LNCaP clone FGC (cell line): Measurements from ENCODE around the gene PALLD.
"Not testable (repeated sequence)": the region's sequence is repeated elsewhere in the genome, so short reads cannot be mapped to it uniquely, and the experiment has no call there.

ENCODE experiments used
- DNase-seq: peaks from one replicate; pipeline ENCODE4 v3.0.0-alpha.2; 2011; ENCODE audit warnings: low read depth
- H3K4me3 ChIP-seq: 2 replicates; pipeline ENCODE4 v1.5.1; 2011; ENCODE audit warnings: mild to moderate bottlenecking, low read depth, low read length, control low read depth
- TF ChIP-seq, protein P1 (sequence below): IDR thresholded peaks from 2 replicates; pipeline ENCODE4 v1.5.1; 2012; ENCODE audit warnings: mild to moderate bottlenecking; ENCODE audit not compliant: control insufficient read depth, insufficient read depth; ENCODE audit errors: extremely low read depth

PALLD gene

DNA sequence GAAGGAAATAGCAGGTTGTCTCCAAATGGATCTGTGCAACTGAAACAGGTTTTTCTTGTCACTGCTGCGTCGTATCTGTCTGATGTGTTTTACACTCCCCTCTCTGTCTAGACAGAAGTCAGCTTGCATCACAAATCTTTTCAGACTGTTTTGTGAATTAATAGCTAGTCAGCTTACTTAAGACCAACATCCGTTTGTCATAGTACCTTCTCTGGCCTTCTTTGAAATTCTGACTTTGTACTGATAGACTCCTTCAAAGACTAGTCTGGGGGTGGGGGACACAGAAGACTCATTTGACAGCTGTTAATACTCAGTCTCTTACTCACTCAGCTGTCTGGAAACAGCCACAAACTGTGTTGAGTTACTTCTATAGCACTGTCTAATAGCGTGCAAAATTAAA lies 197.8 kb downstream of the PALLD start:
- TF ChIP-seq, protein P1, sequence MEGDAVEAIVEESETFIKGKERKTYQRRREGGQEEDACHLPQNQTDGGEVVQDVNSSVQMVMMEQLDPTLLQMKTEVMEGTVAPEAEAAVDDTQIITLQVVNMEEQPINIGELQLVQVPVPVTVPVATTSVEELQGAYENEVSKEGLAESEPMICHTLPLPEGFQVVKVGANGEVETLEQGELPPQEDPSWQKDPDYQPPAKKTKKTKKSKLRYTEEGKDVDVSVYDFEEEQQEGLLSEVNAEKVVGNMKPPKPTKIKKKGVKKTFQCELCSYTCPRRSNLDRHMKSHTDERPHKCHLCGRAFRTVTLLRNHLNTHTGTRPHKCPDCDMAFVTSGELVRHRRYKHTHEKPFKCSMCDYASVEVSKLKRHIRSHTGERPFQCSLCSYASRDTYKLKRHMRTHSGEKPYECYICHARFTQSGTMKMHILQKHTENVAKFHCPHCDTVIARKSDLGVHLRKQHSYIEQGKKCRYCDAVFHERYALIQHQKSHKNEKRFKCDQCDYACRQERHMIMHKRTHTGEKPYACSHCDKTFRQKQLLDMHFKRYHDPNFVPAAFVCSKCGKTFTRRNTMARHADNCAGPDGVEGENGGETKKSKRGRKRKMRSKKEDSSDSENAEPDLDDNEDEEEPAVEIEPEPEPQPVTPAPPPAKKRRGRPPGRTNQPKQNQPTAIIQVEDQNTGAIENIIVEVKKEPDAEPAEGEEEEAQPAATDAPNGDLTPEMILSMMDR = no peak
- no peak overlapping the region for H3K4me3 ChIP-seq
- DNase-seq = peak; percentile 72

DNA sequence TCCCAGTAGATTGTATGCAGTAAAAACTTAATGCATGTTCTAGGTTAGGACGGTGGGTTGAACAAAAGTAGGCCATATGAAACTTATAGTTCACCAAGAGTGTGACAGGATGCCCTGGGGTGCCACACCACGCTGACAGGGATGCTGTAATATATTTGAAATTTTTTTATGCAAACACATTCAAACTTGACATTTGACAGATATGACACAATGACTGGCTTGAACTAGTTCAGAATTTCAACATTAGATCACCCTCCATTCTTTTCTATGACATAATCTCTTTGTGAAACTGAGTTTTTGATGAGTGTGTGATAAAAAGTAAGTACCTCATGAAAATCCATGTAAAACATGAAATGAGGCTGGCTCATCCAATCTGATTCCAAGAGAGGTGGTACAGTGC lies 198.4 kb downstream of the PALLD start:
- no peak for DNase-seq
- no peak overlapping the region for H3K4me3 ChIP-seq
- TF ChIP-seq, protein P1 = no peak

DNA sequence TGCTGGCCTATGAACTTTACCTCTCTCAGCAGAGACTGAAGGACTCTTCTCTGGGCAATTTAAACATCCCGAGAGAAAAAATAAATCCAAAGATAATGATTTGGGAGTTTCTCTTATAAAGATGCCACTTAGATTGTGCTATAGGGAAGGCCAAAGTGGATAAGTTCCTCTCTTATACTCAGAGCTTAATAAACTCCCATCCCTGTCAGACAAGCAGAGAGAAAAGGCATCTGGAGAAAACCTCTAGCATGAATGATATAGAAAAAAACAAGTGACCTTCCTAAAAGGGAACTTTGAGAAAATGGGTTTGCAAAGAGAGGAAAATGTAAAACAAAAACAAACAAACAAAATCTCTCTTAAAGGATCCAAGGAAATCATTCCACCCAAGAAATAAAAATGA lies 199.4 kb downstream of the PALLD start:
- no peak for DNase-seq
- TF ChIP-seq, protein P1 = no peak
- no peak overlapping the region for H3K4me3 ChIP-seq

DNA sequence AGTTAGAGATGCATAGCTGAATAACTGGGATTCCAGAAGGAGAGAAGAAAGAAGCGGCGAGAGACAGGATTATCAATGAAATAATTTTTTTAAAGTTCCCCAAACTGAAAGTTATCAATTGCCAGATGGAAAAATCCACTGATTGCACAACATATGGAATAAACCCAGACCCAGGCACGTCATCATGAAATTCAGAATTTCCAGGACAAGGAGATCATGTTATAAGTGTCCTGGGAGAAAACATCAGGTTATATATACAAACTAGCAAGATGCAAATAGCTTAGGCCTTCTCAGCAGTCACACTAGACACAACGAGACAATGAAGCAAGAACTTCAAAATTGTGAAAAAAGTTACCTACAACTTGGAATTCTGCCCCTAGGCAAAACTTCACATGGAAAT lies 200.0 kb downstream of the PALLD start:
- TF ChIP-seq, protein P1 = no peak
- no peak for DNase-seq
- no peak overlapping the region for H3K4me3 ChIP-seq

DNA sequence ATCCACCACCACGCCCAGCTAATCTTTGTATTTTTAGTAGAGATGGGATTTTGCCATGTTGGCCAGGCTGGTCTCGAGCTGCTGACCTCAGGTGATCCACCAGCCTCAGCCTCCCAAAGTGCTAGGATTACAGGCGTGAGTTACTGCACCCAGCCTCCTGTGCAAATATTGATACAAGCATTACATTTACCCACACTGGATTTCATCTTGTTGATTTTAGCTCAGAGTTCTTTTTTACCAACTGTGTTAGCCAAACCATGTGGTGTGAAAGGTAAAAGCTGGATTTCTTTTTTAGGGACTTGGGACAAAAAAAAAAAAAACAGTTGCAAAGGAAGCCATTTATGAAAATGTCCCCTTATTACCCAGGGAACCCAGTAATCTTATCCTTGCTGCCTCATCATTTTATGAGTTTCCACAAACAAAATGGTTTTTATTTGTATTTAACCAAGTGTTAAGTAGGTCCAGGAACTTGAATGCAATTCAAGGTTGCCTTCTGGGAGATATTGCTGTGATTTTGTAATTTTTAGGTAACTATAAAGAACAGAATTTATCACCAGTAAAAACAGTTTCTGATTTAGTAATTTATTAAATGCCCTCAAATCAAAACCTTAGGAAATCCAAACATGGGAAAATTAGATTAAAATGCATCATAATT lies 202.5 kb downstream of the PALLD start:
- H3K4me3 ChIP-seq = no peak overlapping the region
- peak; percentile 67 for DNase-seq
- TF ChIP-seq, protein P1 = no peak

DNA sequence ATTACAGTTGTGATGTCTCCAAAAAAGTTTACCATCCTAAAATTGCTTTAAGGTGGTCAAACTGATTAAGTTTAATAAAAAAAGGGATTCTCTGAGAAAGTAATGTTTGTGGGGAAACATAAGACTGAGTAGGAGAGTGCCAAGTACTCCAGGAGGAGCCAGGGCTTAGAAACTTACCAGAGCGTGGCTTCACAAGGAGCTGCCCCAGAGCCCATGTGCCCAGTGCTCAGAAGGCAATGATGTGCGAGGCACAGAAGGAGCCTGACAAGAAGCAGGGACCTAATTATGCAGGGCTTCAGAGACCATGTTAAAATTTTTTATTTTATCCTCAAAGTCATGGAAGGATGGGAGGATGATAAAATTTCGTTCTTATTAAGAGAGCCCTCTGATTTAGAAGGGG lies 204.2 kb downstream of the PALLD start:
- TF ChIP-seq, protein P1 = no peak
- H3K4me3 ChIP-seq = no peak overlapping the region
- no peak for DNase-seq

DNA sequence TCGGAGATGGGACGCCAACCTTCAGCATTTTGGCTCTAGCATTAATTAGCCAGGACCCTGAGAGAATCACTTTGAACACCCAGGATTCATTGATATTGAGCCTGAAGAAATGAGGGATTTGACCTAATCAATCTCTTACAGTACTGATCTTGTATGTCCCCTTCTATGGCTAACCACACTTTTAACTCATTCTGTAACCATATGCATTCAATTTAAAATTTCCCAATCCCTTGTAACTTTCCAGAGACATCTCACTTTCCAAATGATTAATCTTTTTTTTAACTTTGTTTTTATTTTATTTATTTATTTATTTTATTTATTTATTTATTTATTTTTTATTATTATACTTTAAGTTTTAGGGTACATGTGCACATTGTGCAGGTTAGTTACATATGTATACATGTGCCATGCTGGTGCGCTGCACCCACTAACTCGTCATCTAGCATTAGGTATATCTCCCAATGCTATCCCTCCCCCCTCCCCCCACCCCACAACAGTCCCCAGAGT lies 205.8 kb downstream of the PALLD start:
- not testable (repeated sequence) for DNase-seq, H3K4me3 ChIP-seq

DNA sequence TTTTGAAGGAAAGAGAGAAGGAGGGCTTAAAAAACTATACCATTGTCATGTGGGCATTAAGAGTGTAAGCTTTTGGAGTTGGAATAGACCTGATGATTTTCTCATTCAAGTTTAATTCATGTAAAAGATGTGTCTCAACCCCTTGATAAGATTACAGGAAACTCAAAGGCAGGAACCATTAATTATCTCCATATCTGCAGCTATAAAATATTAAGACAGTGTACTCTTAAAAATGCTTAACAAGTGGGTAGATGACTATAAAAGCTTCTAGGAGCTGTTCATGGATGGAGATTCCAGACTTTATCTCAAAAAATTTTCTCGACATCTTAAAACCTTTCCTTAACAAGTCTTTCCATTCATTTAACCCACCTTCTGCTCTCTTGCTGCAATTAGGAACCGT lies 208.3 kb downstream of the PALLD start:
- no peak for DNase-seq
- TF ChIP-seq, protein P1 = no peak
- no peak overlapping the region for H3K4me3 ChIP-seq
